H1 (cell line): ENCODE data around the gene LCN2. TPM values are rescaled to one million over a fixed set of nuclear protein-coding genes. Genes with fewer than 3 reads are reported as not detected.

Source experiments
- CTCF ChIA-PET: fragments of 300-600 bp; sonication (Branson Sonifier 250); formaldehyde crosslinking; loops from one replicate; lab custom pipeline; 2021; ENCODE audit not compliant: partially characterized antibody; lab: Charles Lee
- POLR2A ChIA-PET: fragments of 300-600 bp; sonication (Branson Sonifier 250); formaldehyde crosslinking; loops from one replicate; lab custom pipeline; 2021; ENCODE audit warnings: inconsistent platforms; ENCODE audit not compliant: partially characterized antibody; lab: Charles Lee
- DNase-seq, 2 experiments: peaks; one replicate each; pipeline versions ENCODE4 v3.0.0 to v3.0.0-alpha.2; 2010 to 2022; ENCODE audit warnings: low spot score in 2 of 2, low read depth in 1 of 2, mixed read lengths in 1 of 2
- FAIRE-seq: peaks from 2 replicates; lab custom pipeline; 2011; peaks lifted over from hg19 to GRCh38; lab: Jason Lieb, UNC
- H2AFZ ChIP-seq: 2 replicates; pipeline ENCODE4 v1.8.1; 2012; ENCODE audit warnings: low read length, inconsistent platforms
- H2AK5ac ChIP-seq: 2 replicates; pipeline ENCODE4 v1.6.1; 2013; ENCODE audit warnings: low read depth, low read length
- H2BK120ac ChIP-seq: replicated peaks from 2 replicates; pipeline ENCODE3; 2013; ENCODE audit warnings: low read depth, low read length, inconsistent platforms
- H2BK12ac ChIP-seq: 2 replicates; pipeline ENCODE4 v1.6.1; 2013; ENCODE audit warnings: low read depth, low read length
- H2BK15ac ChIP-seq: 2 replicates; pipeline ENCODE4 v1.6.1; 2013; ENCODE audit warnings: low read length
- H2BK20ac ChIP-seq: 2 replicates; pipeline ENCODE4 v1.6.1; 2013; ENCODE audit warnings: low read length
- H2BK5ac ChIP-seq: 2 replicates; pipeline ENCODE4 v1.6.1; 2013; ENCODE audit warnings: low read depth, low read length
- H3K14ac ChIP-seq: 2 replicates; pipeline ENCODE4 v1.6.1; 2013; ENCODE audit warnings: inconsistent platforms; ENCODE audit not compliant: insufficient read length
- H3K18ac ChIP-seq: 2 replicates; pipeline ENCODE4 v1.6.1; 2013; ENCODE audit warnings: low read length; ENCODE audit errors: extremely low read depth
- H3K23ac ChIP-seq: 2 replicates; pipeline ENCODE4 v1.6.1; 2013; ENCODE audit warnings: inconsistent platforms; ENCODE audit not compliant: insufficient read length
- H3K23me2 ChIP-seq: 2 replicates; pipeline ENCODE4 v1.6.1; 2013; ENCODE audit warnings: low read depth, low read length
- H3K27ac ChIP-seq: 2 replicates; pipeline ENCODE4 v1.6.1; 2011; ENCODE audit warnings: low read depth, low read length, inconsistent platforms
- H3K27me3 ChIP-seq, 4 experiments: replicated peaks in 1 of 4; 1 replicate in 1 of 4; 2 replicates in 3 of 4; pipeline versions ENCODE4 v1.6.1 to v1.8.1; 2011 to 2013; ENCODE audit warnings: low read length in 3 of 4, mild to moderate bottlenecking in 3 of 4, inconsistent platforms in 2 of 4, mixed read lengths in 2 of 4, moderate library complexity in 1 of 4; ENCODE audit not compliant: control insufficient read depth in 3 of 4, insufficient read depth in 3 of 4; ENCODE audit errors: extremely low read depth in 1 of 4
- H3K36me3 ChIP-seq, 4 experiments: 2 replicates each; pipeline versions ENCODE4 v1.6.1 to v1.8.1; 2011 to 2013; ENCODE audit warnings: mild to moderate bottlenecking in 4 of 4, low read length in 3 of 4, moderate library complexity in 2 of 4, control low read depth in 1 of 4, inconsistent platforms in 1 of 4; ENCODE audit not compliant: insufficient read depth in 4 of 4, control insufficient read depth in 2 of 4
- H3K4ac ChIP-seq: replicated peaks from 2 replicates; pipeline ENCODE3; 2013; ENCODE audit warnings: low read length, low read depth, mixed read lengths, inconsistent platforms; ENCODE audit not compliant: insufficient read length
- H3K4me1 ChIP-seq, 4 experiments: replicated peaks in 1 of 4; 1 replicate in 1 of 4; 2 replicates in 3 of 4; pipeline versions ENCODE4 v1.6.1 to v1.8.1; 2011 to 2013; ENCODE audit warnings: low read length in 3 of 4, inconsistent platforms in 2 of 4, mixed read lengths in 1 of 4; ENCODE audit not compliant: insufficient read depth in 4 of 4, control insufficient read depth in 3 of 4
- H3K4me2 ChIP-seq, 2 experiments: 2 replicates each; pipeline versions ENCODE4 v1.6.1 to v1.8.1; 2011 to 2013; ENCODE audit warnings: low read depth in 2 of 2, low read length in 2 of 2, control low read depth in 1 of 2, inconsistent platforms in 1 of 2, mild to moderate bottlenecking in 1 of 2; ENCODE audit not compliant: insufficient read depth in 1 of 2
- H3K4me3 ChIP-seq, 4 experiments: fragments of 200-600, 300-600 bp in 1 of 4; sonication (generic), shearing (Covaris generic), sonication (Bioruptor Twin) in 1 of 4; 2 replicates each; pipeline versions ENCODE4 v1.5.1 to v1.8.1; 2011 to 2016; ENCODE audit warnings: low read length in 4 of 4, low read depth in 3 of 4, control low read depth in 2 of 4, inconsistent platforms in 2 of 4, mild to moderate bottlenecking in 2 of 4, mixed read lengths in 1 of 4, moderate library complexity in 1 of 4; ENCODE audit not compliant: insufficient read depth in 2 of 4; ENCODE audit errors: extremely low read depth in 1 of 4
- H3K56ac ChIP-seq: replicated peaks from 2 replicates; pipeline ENCODE3; 2013; ENCODE audit warnings: low read depth, mild to moderate bottlenecking, mixed read lengths, low read length, inconsistent platforms; ENCODE audit not compliant: insufficient read length
- H3K79me1 ChIP-seq: 2 replicates; pipeline ENCODE4 v1.6.1; 2013; ENCODE audit warnings: low read depth, low read length, control low read depth
- H3K79me2 ChIP-seq, 2 experiments: 2 replicates each; pipeline versions ENCODE4 v1.6.1 to v1.8.1; 2012 to 2013; ENCODE audit warnings: low read length in 2 of 2, mild to moderate bottlenecking in 2 of 2, inconsistent platforms in 1 of 2; ENCODE audit not compliant: insufficient read depth in 2 of 2, control insufficient read depth in 1 of 2
- H3K9ac ChIP-seq, 4 experiments: replicated peaks in 1 of 4; 1 replicate in 1 of 4; 2 replicates in 3 of 4; pipeline versions ENCODE4 v1.6.1 to v1.8.1; 2011 to 2013; ENCODE audit warnings: low read depth in 3 of 4, low read length in 3 of 4, control low read depth in 2 of 4, mild to moderate bottlenecking in 2 of 4, moderate library complexity in 2 of 4, inconsistent platforms in 1 of 4; ENCODE audit errors: extremely low read depth in 1 of 4
- H3K9me3 ChIP-seq, 2 experiments: 2 replicates each; pipeline versions ENCODE4 v1.6.1 to v1.8.1; 2012 to 2013; ENCODE audit warnings: mild to moderate bottlenecking in 2 of 2, moderate library complexity in 2 of 2, control low read depth in 1 of 2, inconsistent platforms in 1 of 2, low read depth in 1 of 2, low read length in 1 of 2, mixed read lengths in 1 of 2; ENCODE audit not compliant: insufficient read depth in 2 of 2
- H4K20me1 ChIP-seq, 2 experiments: replicated peaks in 1 of 2; 2 replicates each; pipeline versions ENCODE3 to v1.8.1; 2011 to 2013; ENCODE audit warnings: inconsistent platforms in 2 of 2, low read length in 2 of 2, mild to moderate bottlenecking in 1 of 2; ENCODE audit not compliant: insufficient read depth in 2 of 2, control insufficient read depth in 1 of 2
- H4K5ac ChIP-seq: 2 replicates; pipeline ENCODE4 v1.6.1; 2013; ENCODE audit warnings: low read length, low read depth, mixed read lengths, inconsistent platforms; ENCODE audit not compliant: insufficient read length
- H4K8ac ChIP-seq: 2 replicates; pipeline ENCODE4 v1.8.0; 2013; ENCODE audit warnings: mild to moderate bottlenecking, moderate library complexity, low read length, inconsistent platforms; ENCODE audit not compliant: insufficient read depth; ENCODE audit errors: extremely low read depth
- H4K91ac ChIP-seq: replicated peaks from 2 replicates; pipeline ENCODE3; 2013; ENCODE audit warnings: low read length, mixed read lengths, inconsistent platforms; ENCODE audit not compliant: insufficient read length
- ASH2L ChIP-seq: fragments of 200-600, 300-600 bp; sonication (generic); IDR thresholded peaks from one replicate; pipeline ENCODE4 v1.7.1; 2017; ENCODE audit warnings: low read length
- BRCA1 ChIP-seq: IDR thresholded peaks from 2 replicates; pipeline ENCODE4 v1.6.1; 2012; ENCODE audit warnings: low read depth, low read length, improper control_type of control experiment
- CBX8 ChIP-seq: fragments of 300-800, 300-1000 bp; sonication (generic); IDR thresholded peaks from 2 replicates; pipeline ENCODE4 v1.7.1; 2016; ENCODE audit warnings: low read depth, low read length, borderline replicate concordance
- CTBP2 ChIP-seq: IDR thresholded peaks from 2 replicates; pipeline ENCODE4 v1.7.0; 2011; ENCODE audit warnings: borderline replicate concordance, mild to moderate bottlenecking, moderate library complexity, mixed read lengths, low read length; ENCODE audit not compliant: insufficient read depth, insufficient read length
- CTCF ChIP-seq, 3 experiments: IDR thresholded peaks; 1 replicate in 2 of 3; 2 replicates in 1 of 3; pipeline versions ENCODE4 v1.5.1 to v1.6.1; 2011; ENCODE audit warnings: low read length in 3 of 3, mild to moderate bottlenecking in 3 of 3, inconsistent platforms in 2 of 3, low read depth in 1 of 3, moderate library complexity in 1 of 3; ENCODE audit not compliant: insufficient read depth in 1 of 3; ENCODE audit errors: control extremely low read depth in 1 of 3
- HDAC6 ChIP-seq: IDR thresholded peaks from one replicate; pipeline ENCODE4 v1.7.1; 2012; ENCODE audit warnings: low read depth, mild to moderate bottlenecking, inconsistent platforms, low read length, moderate library complexity
- POLR2A ChIP-seq, 2 experiments: IDR thresholded peaks; 1 replicate in 1 of 2; 2 replicates in 1 of 2; pipeline ENCODE4 v1.6.1; 2011; ENCODE audit warnings: low read depth in 2 of 2, low read length in 2 of 2, mild to moderate bottlenecking in 2 of 2; ENCODE audit errors: control extremely low read depth in 1 of 2
- POU5F1 ChIP-seq: IDR thresholded peaks from 2 replicates; pipeline ENCODE4 v1.6.1; 2011; ENCODE audit warnings: low read depth, mild to moderate bottlenecking, low read length, moderate library complexity
- RNF2 ChIP-seq: fragments of 200-900, 300-1000 bp; sonication (generic); IDR thresholded peaks from 2 replicates; pipeline ENCODE4 v1.7.1; 2016; ENCODE audit warnings: borderline replicate concordance, low read depth, mild to moderate bottlenecking, antibody characterized with exemption, low read length; ENCODE audit not compliant: poor library complexity, severe bottlenecking; ENCODE audit errors: missing control alignments
- SAP30 ChIP-seq: fragments of 300-600 bp; sonication (generic); IDR thresholded peaks from 2 replicates; pipeline ENCODE4 v1.7.1; 2012; ENCODE audit warnings: low read length, moderate library complexity, mild to moderate bottlenecking, inconsistent platforms; ENCODE audit not compliant: insufficient read depth, insufficient replicate concordance
- SIRT6 ChIP-seq: IDR thresholded peaks from one replicate; pipeline ENCODE4 v1.7.1; 2012; ENCODE audit warnings: low read length, inconsistent platforms
- WGBS, 2 experiments: shearing (Covaris generic) in 1 of 2; methylation state at CpG; one replicate each; pipeline versions ENCODE4 v1.1.6 to v1.1.7; 2013 to 2015; ENCODE audit warnings: low lambda C conversion rate in 2 of 2, mixed read lengths in 2 of 2, inconsistent platforms in 1 of 2, low coverage in 1 of 2, missing lambda C conversion rate in 1 of 2; ENCODE audit not compliant: insufficient replicate concordance in 2 of 2, insufficient coverage in 1 of 2, insufficient read length in 1 of 2; ENCODE audit errors: extremely low coverage in 1 of 2, missing lambda C conversion rate in 1 of 2; 5-methylcytosine and 5-hydroxymethylcytosine counted together
- polyA plus RNA-seq, 7 experiments: library from polyadenylated mRNA; depleted of rRNA in 3 of 7; stranded (reverse) in 5 of 7; unstranded in 2 of 7; fragments of >200 nt in 5 of 7; fragments of 200-250 nt in 2 of 7; gene quantifications; 1 replicate in 5 of 7; 2 replicates in 1 of 7; 4 replicates in 1 of 7; pipeline versions ENCODE4 v1.2.1 to v1.2.3, GENCODE V29; 2011 to 2013; ENCODE audit warnings: missing spikeins in 2 of 7, mixed read lengths in 2 of 7
- total RNA-seq: library from RNA; stranded (reverse); fragmentation: NEBNext Ultra II Directional; extraction: Animal tissue kit (Norgen Biotek cat#: 25700); gene quantifications from 2 replicates; pipeline ENCODE4 v1.2.1, GENCODE V29; 2021

Gene LCN2
- total and polyA plus RNA-seq, 2 of the 8 experiments (the other 6 are each of a cell fraction or from before 2014, with no cell fraction given) = 1.1 to 1.6 TPM

- no peak overlapping the region for H2BK20ac ChIP-seq
- H3K4me2 ChIP-seq = no peak overlapping the region
- no peaks in the 10 kb centered on the region for H3K79me1 ChIP-seq
- H2BK15ac ChIP-seq = no peak overlapping the region
- H3K27me3 ChIP-seq = no peaks in the 10 kb centered on the region
- H3K9me3 ChIP-seq = peaks cover 0 to 4% of the 10 kb centered on the region in 2 experiments; a peak in 1 of 4 replicates
- 91% methylated on average over 6 of the region's 8 CpGs; no CpG with 5 or more reads in 1 of the 2 experiments for WGBS, 2 experiments
- no peak overlapping the region for H3K4ac ChIP-seq
- H3K23me2 ChIP-seq = no peaks in the 10 kb centered on the region
- H3K23ac ChIP-seq = no peak overlapping the region
- H4K8ac ChIP-seq = no peak overlapping the region
- FAIRE-seq (no peak), DNase-seq (no peak)
- no peak overlapping the region for H2BK12ac ChIP-seq
- ChIA-PET POLR2A (interaction anchor here (3.2 kb wide), 1 partner anchor 10 kb away, joined by 11 read pairs; the partner anchor contains the start of gene CIZ1), CTCF (interaction anchor here (0.6 to 1.9 kb wide), 2 partner anchors 10 to 183 kb away, joined by 3 to 8 read pairs; partner anchors contain the start of gene CIZ1)
- H3K79me2 ChIP-seq = no peaks in the 10 kb centered on the region
- no peak overlapping the region for H4K91ac ChIP-seq
- peaks cover 3 to 9% of the 10 kb centered on the region in 2 experiments for H4K20me1 ChIP-seq
- no peak overlapping the region; a peak in 1 of 7 replicates for H3K9ac ChIP-seq
- H2AFZ ChIP-seq = no peak overlapping the region
- H3K56ac ChIP-seq = no peak overlapping the region
- H3K4me3 ChIP-seq = no peak overlapping the region
- H2BK120ac ChIP-seq = no peak overlapping the region
- no peak overlapping the region for H3K14ac ChIP-seq
- H3K18ac ChIP-seq = no peak overlapping the region
- no peak overlapping the region for H4K5ac ChIP-seq
- H3K4me1 ChIP-seq = no peaks in the 10 kb centered on the region
- H2AK5ac ChIP-seq = no peak overlapping the region
- H2BK5ac ChIP-seq = no peak overlapping the region
- peaks cover 17 to 34% (median 29%) of the 10 kb centered on the region in 4 experiments for H3K36me3 ChIP-seq
- H3K27ac ChIP-seq = no peak overlapping the region
- TF ChIP-seq HDAC6 (no peak), BRCA1 (no peak), SAP30 (no peak), POU5F1 (no peak), CTCF (IDR thresholded peaks at IDR 0.05; ENCODE audit: control extremely low read depth in 1 of 3, insufficient read depth in 1 of 3, low read depth in 1 of 3, low read length in 3 of 3) (no peak), ASH2L (no peak), CTBP2 (no peak), POLR2A (IDR thresholded peaks at IDR 0.05; ENCODE audit: control extremely low read depth in 1 of 2, low read depth in 2 of 2, low read length in 2 of 2) (no peak), CBX8 (no peak), SIRT6 (no peak), RNF2 (no peak)
These were observed 31.2 kb downstream of the LCN2 start for GRCh38 chr9:128180447-128180846.
